ENCODE results near the gene WDR70.
"Not testable (repeated sequence)": the region's sequence is repeated elsewhere in the genome, so short reads cannot be mapped to it uniquely, and the experiment has no call there.

DNA sequence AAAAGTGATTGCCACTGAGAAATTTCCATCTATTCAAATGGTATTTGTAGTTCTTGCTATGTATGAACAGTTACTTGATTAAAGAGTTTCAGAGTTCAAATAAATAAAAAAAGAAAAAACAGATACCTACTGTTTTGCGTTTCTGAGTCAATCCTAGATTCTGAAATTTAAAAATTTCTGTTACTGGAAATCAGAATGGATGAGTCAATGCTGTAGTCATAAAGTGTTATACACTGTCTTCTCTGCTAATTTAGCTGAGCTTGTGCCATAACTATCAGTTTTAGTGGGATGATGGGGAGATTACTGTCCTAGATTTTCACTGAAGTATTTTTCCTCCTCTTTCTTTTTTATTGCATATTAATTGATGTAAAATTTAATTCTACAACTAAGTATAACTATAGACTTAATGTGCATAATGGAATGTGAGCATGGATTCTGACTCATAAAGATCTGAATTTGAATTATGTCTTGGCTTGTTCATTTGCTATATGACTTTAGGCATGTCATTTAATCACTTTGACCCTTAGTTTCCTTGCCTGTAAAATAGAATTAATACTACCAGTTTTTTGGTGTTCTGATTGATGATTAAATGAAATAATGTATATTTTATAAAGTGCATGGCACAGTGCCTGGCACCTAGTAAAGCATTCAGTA is 75.4 kb downstream of the WDR70 start:
- TF ChIP-seq CSDC2, ZFP30 (CRISPR knock-in tag; IDR thresholded peaks at IDR 0.05): not testable (repeated sequence)
- TF ChIP-seq, protein P1, sequence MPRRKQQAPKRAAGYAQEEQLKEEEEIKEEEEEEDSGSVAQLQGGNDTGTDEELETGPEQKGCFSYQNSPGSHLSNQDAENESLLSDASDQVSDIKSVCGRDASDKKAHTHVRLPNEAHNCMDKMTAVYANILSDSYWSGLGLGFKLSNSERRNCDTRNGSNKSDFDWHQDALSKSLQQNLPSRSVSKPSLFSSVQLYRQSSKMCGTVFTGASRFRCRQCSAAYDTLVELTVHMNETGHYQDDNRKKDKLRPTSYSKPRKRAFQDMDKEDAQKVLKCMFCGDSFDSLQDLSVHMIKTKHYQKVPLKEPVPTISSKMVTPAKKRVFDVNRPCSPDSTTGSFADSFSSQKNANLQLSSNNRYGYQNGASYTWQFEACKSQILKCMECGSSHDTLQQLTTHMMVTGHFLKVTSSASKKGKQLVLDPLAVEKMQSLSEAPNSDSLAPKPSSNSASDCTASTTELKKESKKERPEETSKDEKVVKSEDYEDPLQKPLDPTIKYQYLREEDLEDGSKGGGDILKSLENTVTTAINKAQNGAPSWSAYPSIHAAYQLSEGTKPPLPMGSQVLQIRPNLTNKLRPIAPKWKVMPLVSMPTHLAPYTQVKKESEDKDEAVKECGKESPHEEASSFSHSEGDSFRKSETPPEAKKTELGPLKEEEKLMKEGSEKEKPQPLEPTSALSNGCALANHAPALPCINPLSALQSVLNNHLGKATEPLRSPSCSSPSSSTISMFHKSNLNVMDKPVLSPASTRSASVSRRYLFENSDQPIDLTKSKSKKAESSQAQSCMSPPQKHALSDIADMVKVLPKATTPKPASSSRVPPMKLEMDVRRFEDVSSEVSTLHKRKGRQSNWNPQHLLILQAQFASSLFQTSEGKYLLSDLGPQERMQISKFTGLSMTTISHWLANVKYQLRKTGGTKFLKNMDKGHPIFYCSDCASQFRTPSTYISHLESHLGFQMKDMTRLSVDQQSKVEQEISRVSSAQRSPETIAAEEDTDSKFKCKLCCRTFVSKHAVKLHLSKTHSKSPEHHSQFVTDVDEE (CRISPR knock-in tag; IDR thresholded peaks at IDR 0.05): not testable (repeated sequence)
